T-cell (primary cell): ENCODE measurements around the gene HPS4. TPM values are rescaled to one million over a fixed set of nuclear protein-coding genes. Genes with fewer than 3 reads are reported as not detected.
A peak's percentile ranks its signal among the peaks of the same experiment; 100 is the strongest.
"Not testable (repeated sequence)": the region's sequence is repeated elsewhere in the genome, so short reads cannot be mapped to it uniquely, and the experiment has no call there.

Experiments used
- ATAC-seq, 4 experiments: fragments of 200-7000 bp in 3 of 4; fragments of 150-1000 bp in 1 of 4; cut with Tn5 transposase; replicated peaks in 1 of 4; 1 replicate in 3 of 4; 2 replicates in 1 of 4; pipeline ENCODE4 v1.10.0; 2021; ENCODE audit warnings: moderate library complexity in 3 of 4, mild to moderate bottlenecking in 2 of 4, moderate number of reproducible peaks in 1 of 4
- CTCF ChIA-PET, 2 donors: fragments of 300-600 bp; sonication (Branson Sonifier 250); formaldehyde crosslinking; loops; one replicate each; lab custom pipeline; 2022; ENCODE audit warnings: antibody characterized with exemption in 2 of 2; lab: Charles Lee
- POLR2A ChIA-PET, 2 donors: fragments of 300-600 bp; sonication (Branson Sonifier 250); formaldehyde crosslinking; loops; one replicate each; lab custom pipeline; 2022; ENCODE audit warnings: antibody characterized with exemption in 2 of 2; lab: Charles Lee
- DNase-seq, 35 experiments: peaks; one replicate each; pipeline versions ENCODE4 v3.0.0 to v3.0.0-alpha.2; 2013 to 2023
- H3K27ac ChIP-seq: one replicate; pipeline ENCODE4 v1.5.1; 2013; ENCODE audit warnings: low read length
- H3K27me3 ChIP-seq, 2 experiments: replicated peaks in 1 of 2; 1 replicate in 1 of 2; 2 replicates in 1 of 2; pipeline versions ENCODE4 v1.6.1 to v1.7.0; 2013; ENCODE audit warnings: low read length in 1 of 2, mixed read lengths in 1 of 2; ENCODE audit not compliant: control insufficient read depth in 2 of 2, insufficient read depth in 2 of 2; ENCODE audit errors: extremely low read depth in 1 of 2
- H3K36me3 ChIP-seq, 2 donors: 1 replicate in 1 of 2; 2 replicates in 1 of 2; pipeline versions ENCODE4 v1.6.1 to v1.7.0; 2013; ENCODE audit warnings: low read length in 1 of 2; ENCODE audit not compliant: control insufficient read depth in 2 of 2, insufficient read depth in 1 of 2; ENCODE audit errors: extremely low read depth in 1 of 2
- H3K4me1 ChIP-seq, 2 experiments: 1 replicate in 1 of 2; 2 replicates in 1 of 2; pipeline versions ENCODE4 v1.6.1 to v1.7.0; 2013; ENCODE audit warnings: low read length in 2 of 2, mixed read lengths in 1 of 2; ENCODE audit not compliant: insufficient read depth in 2 of 2, control insufficient read depth in 1 of 2; ENCODE audit errors: extremely low read depth in 1 of 2
- H3K4me3 ChIP-seq, 2 donors: 1 replicate in 1 of 2; 2 replicates in 1 of 2; pipeline versions ENCODE4 v1.5.1 to v1.7.0; 2013; ENCODE audit warnings: mild to moderate bottlenecking in 2 of 2, low read length in 1 of 2, moderate library complexity in 1 of 2; ENCODE audit not compliant: control insufficient read depth in 1 of 2; ENCODE audit errors: extremely low read depth in 1 of 2
- H3K9me3 ChIP-seq: 2 replicates; pipeline ENCODE4 v1.7.0; 2013
- H3K27ac Mint-ChIP-seq, 2 donors: one replicate each; pipeline ENCODE4 v1.8.0; 2020 to 2021; ENCODE audit warnings: mild to moderate bottlenecking in 2 of 2, mixed read lengths in 2 of 2
- H3K27me3 Mint-ChIP-seq, 2 donors: one replicate each; pipeline ENCODE4 v1.8.0; 2021 to 2022; ENCODE audit warnings: mixed read lengths in 2 of 2
- H3K36me3 Mint-ChIP-seq: one replicate; pipeline ENCODE4 v1.8.0; 2021; ENCODE audit warnings: mixed read lengths
- H3K4me1 Mint-ChIP-seq, 3 donors: one replicate each; pipeline ENCODE4 v1.8.0; 2020 to 2022; ENCODE audit warnings: mixed read lengths in 3 of 3, mild to moderate bottlenecking in 1 of 3
- H3K4me3 Mint-ChIP-seq, 3 donors: one replicate each; pipeline ENCODE4 v1.8.0; 2020 to 2022; ENCODE audit warnings: mild to moderate bottlenecking in 3 of 3, mixed read lengths in 3 of 3, moderate library complexity in 3 of 3
- H3K9me3 Mint-ChIP-seq, 3 donors: one replicate each; pipeline ENCODE4 v1.8.0; 2020 to 2022; ENCODE audit warnings: mixed read lengths in 3 of 3
- WGBS: methylation state at CpG from one replicate; pipeline ENCODE4 v1.1.5; 2013; ENCODE audit warnings: missing lambda C conversion rate; ENCODE audit not compliant: insufficient coverage; 5-methylcytosine and 5-hydroxymethylcytosine counted together
- total RNA-seq, 35 experiments: library from RNA in 6 of 35; stranded (reverse) in 6 of 35; fragments of 120-200 nt in 1 of 35; gene quantifications; one replicate each; pipeline versions ENCODE4 v1.2.1 to v1.2.4 and lab custom pipeline; 2013 to 2026

The HPS4 gene
- total RNA-seq (10 to 100 TPM; 38.7 to 53.4 (median 50.0) TPM), total RNA-seq (lab: John Stamatoyannopoulos, UW) (38.1 to 132 (median 94.5) reads per million in 29 experiments)
- 42.1 TPM for total RNA-seq (2013)

GRCh38 chr22:26483439-26484359 is at the start of gene HPS4, which contains the start of gene SRRD:
TSS of gene HPS4 (minus strand) at chr22:26483783. CDS start at chr22:26481762, 2,021 bp downstream.
TSS of gene SRRD (plus strand) at chr22:26483877. CDS start at chr22:26483891, 14 bp downstream.
- CTCF ChIA-PET = interaction anchor here (0.7 to 2.6 kb wide), 11 partner anchors 17 to 1436 kb away, joined by 3 to 15 read pairs (median 4); partner anchors contain the start of genes PITPNB (in 1 of the 2) and TFIP11 (in 1 of the 2)
- Histone ChIP-seq H3K4me3 (peak within 1 kb of the TSS; percentile 83 to 93), H3K27ac (peak within 1 kb of the TSS; percentile 93), H3K36me3 (peaks cover 0 to 19% of the 10 kb centered on the region in 2 donors), H3K4me1 (peaks cover 27 to 47% of the 10 kb centered on the region in 2 experiments), H3K9me3 (no peaks in the 10 kb centered on the region), H3K27me3 (no peaks in the 10 kb centered on the region)
- POLR2A ChIA-PET = interaction anchor here (0.5 to 1.7 kb wide), 8 partner anchors 12 to 189 kb away, joined by 3 to 8 read pairs (median 4); no protein-coding TSS in a partner anchor
- peaks cover 70 to 76% (median 71%) of the 10 kb centered on the region in 3 donors for H3K4me1 Mint-ChIP-seq
- H3K27me3 Mint-ChIP-seq = no peaks in the 10 kb centered on the region
- ATAC-seq = peak; percentile 82 to 86 (median 84)
- peak within 1 kb of the TSS; percentile 89 to 90 (median 89) for H3K4me3 Mint-ChIP-seq
- H3K36me3 Mint-ChIP-seq = peaks cover 28% of the 10 kb centered on the region
- no peaks in the 10 kb centered on the region for H3K9me3 Mint-ChIP-seq
- peak; percentile 86 to 96 (median 91) for DNase-seq
- H3K27ac Mint-ChIP-seq = peak within 1 kb of the TSS; percentile 93 to 95
- WGBS = under 1% methylated on average over 83 of the region's 85 CpGs

- no peak overlapping the region for H3K4me3 Mint-ChIP-seq
- no peaks in the 10 kb centered on the region for H3K9me3 Mint-ChIP-seq
- Histone ChIP-seq H3K27me3 (no peaks in the 10 kb centered on the region), H3K27ac (no peak overlapping the region), H3K4me3 (no peak overlapping the region), H3K9me3 (no peaks in the 10 kb centered on the region), H3K36me3 (peaks cover 11 to 87% of the 10 kb centered on the region in 2 donors), H3K4me1 (no peaks in the 10 kb centered on the region)
- WGBS = no CpG with 5 or more reads among the region's 2 CpGs
- ChIA-PET CTCF (no interaction called here), POLR2A (no interaction called here)
- H3K27me3 Mint-ChIP-seq = no peaks in the 10 kb centered on the region
- peaks cover 0 to 6% (median 0%) of the 10 kb centered on the region in 3 donors for H3K4me1 Mint-ChIP-seq
- no peak for ATAC-seq
- H3K36me3 Mint-ChIP-seq = peaks cover 43% of the 10 kb centered on the region
- H3K27ac Mint-ChIP-seq = no peak overlapping the region
- no peak for DNase-seq
Observed at GRCh38 chr22:26529345-26529744, 45.8 kb upstream of the HPS4 start.

GRCh38 chr22:26528518-26528917 is 44.9 kb upstream of the HPS4 start:
- H3K36me3 Mint-ChIP-seq = peaks cover 40% of the 10 kb centered on the region
- DNase-seq, H3K9me3 ChIP-seq, POLR2A ChIA-PET, H3K27me3 ChIP-seq, H3K27ac ChIP-seq, H3K4me3 Mint-ChIP-seq, H3K9me3 Mint-ChIP-seq, ATAC-seq, H3K4me1 ChIP-seq, H3K4me1 Mint-ChIP-seq, H3K27me3 Mint-ChIP-seq, CTCF ChIA-PET, H3K27ac Mint-ChIP-seq, H3K4me3 ChIP-seq: not testable (repeated sequence)
- peaks cover 11 to 87% of the 10 kb centered on the region in 2 donors for H3K36me3 ChIP-seq
- 94% methylated on average over 2 of the region's 9 CpGs for WGBS

- Mint-ChIP-seq H3K36me3 (peaks cover 39% of the 10 kb centered on the region), H3K9me3 (no peaks in the 10 kb centered on the region), H3K27ac (no peak overlapping the region), H3K4me3 (no peak overlapping the region), H3K4me1 (peaks cover 0 to 1% (median 0%) of the 10 kb centered on the region in 3 donors), H3K27me3 (no peaks in the 10 kb centered on the region)
- no peak overlapping the region for H3K27ac ChIP-seq
- H3K36me3 ChIP-seq = peaks cover 11 to 81% of the 10 kb centered on the region in 2 donors
- H3K4me3 ChIP-seq = no peak overlapping the region
- no peaks in the 10 kb centered on the region for H3K27me3 ChIP-seq
- POLR2A ChIA-PET = no interaction called here
- CTCF ChIA-PET = no interaction called here
- WGBS = 91% methylated on average over 12 of the region's 15 CpGs
- H3K9me3 ChIP-seq = no peaks in the 10 kb centered on the region
- no peaks in the 10 kb centered on the region for H3K4me1 ChIP-seq
- no peak for ATAC-seq
- DNase-seq = no peak
Observed at GRCh38 chr22:26527574-26528465, 44.2 kb upstream of the HPS4 start.

GRCh38 chr22:26527167-26527566 is 43.6 kb upstream of the HPS4 start:
- no peak overlapping the region for H3K27ac Mint-ChIP-seq

More at GRCh38 chr22:26527167-26527566, 43.6 kb upstream of the HPS4 start:
- Histone ChIP-seq H3K4me1 (no peaks in the 10 kb centered on the region), H3K27me3 (no peaks in the 10 kb centered on the region), H3K27ac (no peak overlapping the region), H3K4me3 (no peak overlapping the region), H3K9me3 (no peaks in the 10 kb centered on the region), H3K36me3 (peaks cover 11 to 75% of the 10 kb centered on the region in 2 donors)
- CTCF ChIA-PET = no interaction called here
- 100% methylated on average over 2 of the region's 3 CpGs for WGBS
- ATAC-seq (no peak), DNase-seq (no peak)
- Mint-ChIP-seq H3K4me3 (no peak overlapping the region), H3K36me3 (peaks cover 34% of the 10 kb centered on the region), H3K9me3 (no peaks in the 10 kb centered on the region), H3K27me3 (no peaks in the 10 kb centered on the region), H3K4me1 (no peaks in the 10 kb centered on the region)
- POLR2A ChIA-PET = no interaction called here
